HUES48 (cell line): ENCODE data around the gene WDFY3.

Source experiments
- H3K27ac ChIP-seq: one replicate; pipeline ENCODE4 v1.7.0; 2013; ENCODE audit warnings: low read depth, low read length, inconsistent platforms
- H3K27me3 ChIP-seq: 2 replicates; pipeline ENCODE4 v1.6.1; 2013; ENCODE audit warnings: mild to moderate bottlenecking, low read length; ENCODE audit not compliant: control insufficient read depth, insufficient read depth
- H3K36me3 ChIP-seq: 2 replicates; pipeline ENCODE4 v1.6.1; 2013; ENCODE audit warnings: low read length; ENCODE audit not compliant: control insufficient read depth, insufficient read depth
- H3K4me1 ChIP-seq: 2 replicates; pipeline ENCODE4 v1.6.1; 2013; ENCODE audit warnings: mild to moderate bottlenecking, low read length; ENCODE audit not compliant: control insufficient read depth, insufficient read depth
- H3K4me3 ChIP-seq: 2 replicates; pipeline ENCODE4 v1.5.1; 2013; ENCODE audit warnings: mild to moderate bottlenecking, low read depth, low read length
- H3K9ac ChIP-seq: 2 replicates; pipeline ENCODE4 v1.6.1; 2013; ENCODE audit warnings: mild to moderate bottlenecking, low read depth, low read length, moderate library complexity
- H3K9me3 ChIP-seq: 2 replicates; pipeline ENCODE4 v1.6.1; 2013; ENCODE audit warnings: low read length; ENCODE audit not compliant: control insufficient read depth, insufficient read depth

Gene WDFY3

DNA sequence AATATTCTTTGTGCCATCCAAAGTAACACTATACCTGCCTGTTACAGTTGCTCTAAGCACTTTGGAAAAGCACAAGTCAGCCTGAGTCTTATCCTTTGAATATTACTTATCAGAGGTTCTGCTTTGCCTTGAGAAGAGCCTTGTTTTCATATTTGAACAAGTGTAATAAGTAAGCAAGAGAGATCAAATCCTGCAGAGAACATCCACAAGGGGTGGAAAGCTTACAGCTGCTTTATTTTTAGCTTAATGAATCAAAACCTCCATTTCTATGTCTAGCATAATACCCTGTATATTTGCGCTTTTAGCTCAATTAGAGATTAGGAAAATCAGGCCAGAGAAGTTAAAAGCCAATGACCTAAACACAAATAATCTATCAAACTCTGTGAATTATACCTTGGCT is 243.8 kb downstream of the WDFY3 start:
- H3K9me3 ChIP-seq: no peaks in the 10 kb centered on the region
- no peaks in the 10 kb centered on the region for H3K27me3 ChIP-seq
- no peaks in the 10 kb centered on the region for H3K4me1 ChIP-seq
- no peak overlapping the region for H3K4me3 ChIP-seq
- H3K36me3 ChIP-seq: peaks cover 71% of the 10 kb centered on the region
- no peak overlapping the region for H3K9ac ChIP-seq
- H3K27ac ChIP-seq: no peak overlapping the region

DNA sequence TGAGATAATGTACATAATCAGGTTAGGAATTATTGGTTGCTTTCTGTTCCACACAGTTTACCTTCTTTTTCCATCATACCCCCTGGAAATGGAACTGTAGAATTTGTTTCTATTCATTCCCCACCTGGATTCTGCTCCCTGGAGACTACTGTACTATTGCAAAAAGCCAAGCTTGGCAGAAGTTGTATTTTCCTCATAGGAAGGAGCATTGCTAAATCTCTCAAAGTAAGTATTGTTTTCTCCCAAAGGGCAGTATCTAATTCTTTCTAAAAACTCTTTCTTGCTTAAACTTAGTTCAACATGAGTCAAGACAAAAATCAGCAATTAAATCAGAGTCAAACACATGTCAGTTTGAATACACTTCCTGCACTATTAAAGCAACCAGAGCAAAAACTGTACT is 247.4 kb downstream of the WDFY3 start:
- no peaks in the 10 kb centered on the region for H3K4me1 ChIP-seq
- H3K27me3 ChIP-seq: no peaks in the 10 kb centered on the region
- peaks cover 76% of the 10 kb centered on the region for H3K36me3 ChIP-seq
- H3K9ac ChIP-seq: no peak overlapping the region
- no peaks in the 10 kb centered on the region for H3K9me3 ChIP-seq
- H3K27ac ChIP-seq: no peak overlapping the region
- H3K4me3 ChIP-seq: no peak overlapping the region

DNA sequence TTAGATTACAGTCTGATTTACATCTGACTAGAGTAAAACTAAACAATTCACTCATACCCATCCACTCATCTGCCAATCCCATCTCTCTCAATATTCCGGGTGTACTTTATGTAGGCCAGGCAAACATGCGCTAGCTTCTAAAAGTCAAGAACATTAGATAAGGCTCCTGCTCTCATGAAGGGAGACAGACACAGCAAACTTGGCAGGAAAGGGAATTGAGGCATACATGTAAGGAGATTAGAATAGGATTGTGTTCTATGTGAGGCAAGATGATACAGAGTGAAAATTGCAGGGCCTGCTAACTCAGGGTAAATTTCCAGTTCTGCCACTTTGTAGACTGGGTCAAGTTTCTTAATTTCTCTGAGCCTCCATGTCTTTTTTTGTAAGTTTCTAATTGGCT is 247.8 kb downstream of the WDFY3 start:
- no peak overlapping the region for H3K4me3 ChIP-seq
- no peaks in the 10 kb centered on the region for H3K9me3 ChIP-seq
- no peaks in the 10 kb centered on the region for H3K4me1 ChIP-seq
- no peak overlapping the region for H3K27ac ChIP-seq
- no peak overlapping the region for H3K9ac ChIP-seq
- H3K27me3 ChIP-seq: no peaks in the 10 kb centered on the region
- H3K36me3 ChIP-seq: peaks cover 74% of the 10 kb centered on the region

DNA sequence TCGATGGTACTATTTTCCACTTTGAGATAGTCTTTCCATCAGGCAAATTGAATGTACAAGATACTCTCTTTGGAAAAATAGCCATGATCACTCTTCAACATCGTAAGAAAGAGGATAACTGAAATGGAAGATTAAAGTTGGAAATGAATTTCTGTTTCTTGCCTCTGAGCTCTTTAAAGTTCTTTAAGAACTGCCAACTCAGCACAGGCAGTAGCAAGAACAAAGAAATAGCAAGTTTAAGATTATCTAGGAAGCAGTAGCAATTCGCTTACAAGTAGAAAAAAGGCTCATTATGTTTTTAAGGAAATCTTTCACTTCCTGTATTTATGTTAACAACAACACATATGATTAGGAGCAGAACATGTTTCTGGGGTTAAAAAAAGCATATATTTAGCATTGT is 255.9 kb downstream of the WDFY3 start:
- H3K4me1 ChIP-seq: no peaks in the 10 kb centered on the region
- H3K4me3 ChIP-seq: no peak overlapping the region
- H3K9ac ChIP-seq: no peak overlapping the region
- no peaks in the 10 kb centered on the region for H3K27me3 ChIP-seq
- no peak overlapping the region for H3K27ac ChIP-seq
- peaks cover 84% of the 10 kb centered on the region for H3K36me3 ChIP-seq
- no peaks in the 10 kb centered on the region for H3K9me3 ChIP-seq

DNA sequence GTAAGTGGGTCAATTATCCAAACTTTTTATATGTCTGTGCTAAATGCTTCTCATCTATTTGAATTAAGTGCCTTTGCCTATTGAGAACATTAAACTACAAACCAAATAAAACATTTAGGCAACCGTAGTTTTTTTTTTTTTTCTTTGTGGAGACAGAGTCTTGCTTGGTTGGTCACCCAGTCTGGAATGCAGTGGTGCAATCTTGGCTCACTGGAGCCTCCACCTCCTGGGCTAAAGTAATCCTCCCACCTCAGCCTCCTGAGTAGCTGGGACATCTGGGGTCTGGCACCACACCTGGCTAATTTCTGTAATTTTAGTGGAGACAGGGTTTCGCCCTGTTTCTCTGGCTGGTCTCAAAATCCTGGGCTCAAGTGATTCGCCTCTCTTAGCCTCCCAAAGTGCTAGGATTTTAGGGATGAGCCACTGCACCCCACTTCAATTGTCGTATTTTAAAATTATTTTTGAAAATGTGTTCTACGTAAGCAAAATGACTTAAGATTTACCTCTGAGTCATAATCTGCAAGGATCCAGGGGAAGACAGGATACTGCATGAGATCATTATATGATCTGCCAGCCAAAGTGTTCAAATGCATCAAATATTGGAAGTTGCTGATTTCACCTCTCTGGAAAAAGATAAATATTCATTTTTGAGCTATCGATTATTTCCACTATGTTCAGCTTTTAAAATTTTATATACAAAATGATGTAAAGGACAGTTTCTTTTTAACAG is 257.9 kb downstream of the WDFY3 start:
- H3K36me3 ChIP-seq: peaks cover 91% of the 10 kb centered on the region
- H3K27me3 ChIP-seq: no peaks in the 10 kb centered on the region
- H3K4me3 ChIP-seq: no peak overlapping the region
- no peak overlapping the region for H3K27ac ChIP-seq
- no peaks in the 10 kb centered on the region for H3K9me3 ChIP-seq
- no peaks in the 10 kb centered on the region for H3K4me1 ChIP-seq
- no peak overlapping the region for H3K9ac ChIP-seq

DNA sequence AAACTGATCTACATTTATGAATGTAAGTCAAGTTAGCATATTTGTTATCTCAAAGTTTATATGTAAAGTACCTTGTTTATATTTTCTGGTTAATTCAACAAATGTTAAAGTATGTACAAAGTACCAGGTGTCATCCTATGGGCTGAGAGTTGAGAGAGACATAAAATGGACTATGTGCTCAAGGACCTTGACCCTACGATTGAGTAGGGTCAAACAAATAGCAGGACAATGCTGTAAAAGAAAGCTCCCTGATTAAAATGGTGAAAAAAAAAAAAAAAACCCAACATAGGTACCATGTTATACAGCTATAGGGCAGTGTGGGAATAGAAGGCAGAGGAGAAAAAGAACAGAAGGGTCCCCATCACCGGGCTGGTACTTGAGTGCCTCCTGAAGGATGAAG is 260.2 kb downstream of the WDFY3 start:
- H3K9ac ChIP-seq: no peak overlapping the region
- peaks cover 93% of the 10 kb centered on the region for H3K36me3 ChIP-seq
- no peaks in the 10 kb centered on the region for H3K4me1 ChIP-seq
- no peaks in the 10 kb centered on the region for H3K9me3 ChIP-seq
- H3K27me3 ChIP-seq: no peaks in the 10 kb centered on the region
- H3K4me3 ChIP-seq: no peak overlapping the region
- H3K27ac ChIP-seq: no peak overlapping the region

DNA sequence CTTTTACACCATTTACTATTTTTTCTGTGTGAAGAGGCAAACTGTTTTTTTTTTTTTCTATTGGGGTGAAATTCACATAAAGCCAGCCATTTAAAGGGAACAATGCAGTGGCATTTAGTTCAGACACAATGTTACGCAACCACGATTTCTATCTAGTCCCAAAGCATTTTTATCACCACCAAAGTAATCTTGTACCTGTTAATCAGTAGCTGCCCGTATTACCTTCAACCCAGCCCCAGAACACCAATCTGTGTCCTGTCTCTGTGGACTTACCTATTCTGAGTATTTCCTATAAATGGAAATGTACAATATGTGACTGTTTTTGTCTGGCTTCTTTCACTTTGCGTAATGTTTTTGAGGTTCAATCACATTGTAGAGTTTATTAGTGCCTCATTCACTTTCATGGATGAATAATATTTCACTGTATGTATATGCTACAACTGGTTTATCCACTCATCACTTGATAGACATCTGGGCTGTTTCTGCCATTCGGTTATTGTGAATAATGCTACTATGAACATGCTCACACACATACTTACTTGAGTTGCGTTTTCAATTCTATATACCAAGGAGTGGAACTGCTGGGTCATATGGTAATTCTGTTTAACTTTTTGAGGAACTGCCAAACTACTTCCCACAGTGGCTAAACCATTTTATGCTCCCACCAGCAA is 267.4 kb downstream of the WDFY3 start:
- Histone ChIP-seq H3K4me1 (no peaks in the 10 kb centered on the region), H3K4me3 (no peak overlapping the region), H3K27me3 (no peaks in the 10 kb centered on the region), H3K36me3 (peaks cover 82% of the 10 kb centered on the region), H3K27ac (no peak overlapping the region), H3K9ac (no peak overlapping the region), H3K9me3 (no peaks in the 10 kb centered on the region)

DNA sequence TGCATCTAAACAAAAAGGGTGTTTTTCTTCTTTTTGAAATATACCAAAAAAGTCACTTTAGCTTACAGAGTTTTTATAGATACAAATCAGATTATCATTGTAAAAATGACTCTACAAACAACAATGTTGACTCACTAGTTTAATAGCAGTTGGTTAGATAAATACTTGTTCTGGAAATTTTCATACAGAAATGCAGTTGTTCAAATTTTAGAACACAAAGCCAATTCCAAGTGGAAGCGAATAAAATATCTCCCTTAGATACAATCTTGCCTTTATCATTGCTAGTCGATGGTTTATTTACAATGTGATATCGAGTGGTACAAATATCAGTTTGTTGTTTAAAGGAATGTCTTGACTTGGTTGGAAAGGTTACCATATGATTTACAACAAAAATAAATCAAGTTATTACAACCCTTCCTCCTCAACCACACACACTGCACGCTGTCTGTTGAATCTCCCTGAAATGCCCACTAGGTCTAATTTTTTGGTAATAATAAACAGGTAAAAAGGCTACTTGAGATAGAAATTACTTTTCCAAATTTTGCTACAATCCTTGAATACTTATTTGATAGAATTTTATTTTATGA is 268.8 kb downstream of the WDFY3 start:
- Histone ChIP-seq H3K27ac (no peak overlapping the region), H3K4me3 (no peak overlapping the region), H3K36me3 (peaks cover 81% of the 10 kb centered on the region), H3K9ac (no peak overlapping the region), H3K4me1 (no peaks in the 10 kb centered on the region), H3K27me3 (no peaks in the 10 kb centered on the region), H3K9me3 (no peaks in the 10 kb centered on the region)

DNA sequence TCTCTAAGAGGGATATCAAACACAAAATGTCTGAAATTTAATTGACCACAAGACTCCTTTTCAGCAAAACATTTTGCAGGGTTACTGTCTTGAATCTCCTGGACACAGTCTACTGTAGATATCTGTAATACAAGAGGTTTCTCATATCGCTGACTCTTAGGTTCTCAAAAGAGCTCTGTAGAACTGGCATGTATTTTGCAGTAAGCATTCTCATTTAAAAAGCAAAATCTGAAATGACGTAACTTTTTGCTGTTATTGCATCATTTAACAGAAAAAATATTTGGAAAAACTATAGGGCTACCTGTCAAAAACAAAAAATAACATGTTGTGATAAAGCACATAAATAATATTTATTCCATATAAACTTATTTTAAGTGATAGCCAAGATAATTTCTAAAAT is 269.3 kb downstream of the WDFY3 start:
- H3K9ac ChIP-seq: no peak overlapping the region; the same call in 1 of the 2 replicates
- H3K36me3 ChIP-seq: peaks cover 82% of the 10 kb centered on the region
- H3K4me3 ChIP-seq: no peak overlapping the region
- no peaks in the 10 kb centered on the region for H3K4me1 ChIP-seq
- no peak overlapping the region for H3K27ac ChIP-seq
- no peaks in the 10 kb centered on the region for H3K27me3 ChIP-seq
- H3K9me3 ChIP-seq: no peaks in the 10 kb centered on the region

DNA sequence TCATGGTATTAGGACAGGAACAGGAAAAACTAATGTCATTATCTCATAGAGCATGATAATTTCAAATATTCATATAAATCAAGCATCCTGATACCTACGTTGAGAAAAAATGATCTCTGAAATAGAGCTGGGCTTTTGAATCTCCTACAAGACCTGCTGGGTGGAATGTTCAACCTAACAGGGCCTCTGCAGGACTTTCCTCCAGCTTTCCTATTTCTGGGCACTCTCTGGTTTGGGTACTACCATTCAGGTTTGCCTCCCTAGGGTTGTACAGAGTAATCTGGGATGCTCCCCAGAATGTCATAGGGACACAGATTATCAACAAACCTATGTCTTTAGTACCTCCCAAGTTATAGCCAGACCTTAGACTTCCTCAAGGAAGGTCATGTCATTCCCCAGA is 274.7 kb downstream of the WDFY3 start:
- no peak overlapping the region for H3K9ac ChIP-seq
- peaks cover 10% of the 10 kb centered on the region for H3K4me1 ChIP-seq
- H3K27me3 ChIP-seq: no peaks in the 10 kb centered on the region
- H3K4me3 ChIP-seq: no peak overlapping the region
- no peaks in the 10 kb centered on the region for H3K9me3 ChIP-seq
- no peak overlapping the region for H3K27ac ChIP-seq
- peaks cover 89% of the 10 kb centered on the region for H3K36me3 ChIP-seq

DNA sequence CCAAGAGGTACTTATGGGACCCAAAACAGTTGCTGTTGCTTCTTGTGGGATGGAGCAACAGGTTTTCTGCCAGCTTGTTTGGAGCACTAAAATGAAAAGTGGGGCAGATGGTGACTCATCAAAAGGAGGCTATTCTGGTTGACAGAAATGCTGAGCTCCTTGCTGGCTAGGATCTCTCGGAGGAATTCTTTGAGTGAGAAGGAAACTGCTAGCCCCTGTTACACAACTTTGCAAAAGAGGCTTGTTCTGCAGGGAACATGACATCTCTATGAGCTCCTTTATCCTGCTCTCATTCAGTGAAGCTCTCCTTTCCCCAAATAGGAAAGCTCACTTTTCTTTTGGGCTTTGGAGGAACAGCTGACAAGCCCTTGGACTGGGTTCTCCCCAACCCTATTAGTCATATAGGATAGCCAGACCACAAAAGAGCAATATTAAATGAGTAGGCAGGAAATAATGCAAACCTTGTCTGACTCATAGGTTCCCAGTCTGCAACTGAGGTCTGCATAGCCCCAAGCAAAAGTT is 275.3 kb downstream of the WDFY3 start:
- no peak overlapping the region for H3K4me3 ChIP-seq
- H3K27ac ChIP-seq: no peak overlapping the region
- peaks cover 90% of the 10 kb centered on the region for H3K36me3 ChIP-seq
- peaks cover 10% of the 10 kb centered on the region for H3K4me1 ChIP-seq
- no peaks in the 10 kb centered on the region for H3K9me3 ChIP-seq
- no peak overlapping the region for H3K9ac ChIP-seq
- H3K27me3 ChIP-seq: no peaks in the 10 kb centered on the region
